ENCODE measurements around the gene KCNG2. TPM values are rescaled to one million over a fixed set of nuclear protein-coding genes. Genes with fewer than 3 reads are reported as not detected.

KCNG2 gene
- polyA plus RNA-seq, 4 donors, result 0.14 to 0.40 (median 0.28) TPM

- no peak for DNase-seq (ENCODE audit: low read depth in 4 of 4, low spot score in 3 of 4)
These were observed 149.5 kb downstream of the KCNG2 start for GRCh38 chr18:79947054-79947755.

GRCh38 chr18:79947881-79948610 is 150.3 kb downstream of the KCNG2 start:
- no peak for DNase-seq (ENCODE audit: low read depth in 4 of 4, low spot score in 3 of 4)

- no peak for DNase-seq (ENCODE audit: low read depth in 4 of 4, low spot score in 3 of 4)
These were observed 151.1 kb downstream of the KCNG2 start for GRCh38 chr18:79948719-79949411.

Other genes with a start within 250 kb of the KCNG2 start
- 10 to 100 TPM in 3 of 4 donors, 1 to 10 TPM in 1; 9.5 to 15.3 (median 11.7) TPM for gene CTDP1, start 118.1 kb upstream of the KCNG2 start, polyA plus RNA-seq (ENCODE audit: insufficient read length in 4 of 4)
- gene SLC66A2, start 153.7 kb downstream of the KCNG2 start, polyA plus RNA-seq (ENCODE audit: insufficient read length in 4 of 4), result 10 to 100 TPM; 21.0 to 29.8 (median 24.7) TPM
- gene HSBP1L1, start 166.7 kb downstream of the KCNG2 start, polyA plus RNA-seq (ENCODE audit: insufficient read length in 4 of 4), result 10 to 100 TPM in 3 of 4 donors, 1 to 10 TPM in 1; 6.8 to 26.9 (median 18.2) TPM
- 10 to 100 TPM; 73.3 to 97.3 (median 92.0) TPM for gene TXNL4A, start 190.6 kb downstream of the KCNG2 start, polyA plus RNA-seq (ENCODE audit: insufficient read length in 4 of 4)
- gene RBFA, start 236.5 kb downstream of the KCNG2 start, polyA plus RNA-seq (ENCODE audit: insufficient read length in 4 of 4), result 10 to 100 TPM; 24.8 to 49.8 (median 28.4) TPM

Measured in left renal pelvis (tissue), 4 donors.